Gastroesophageal sphincter (tissue), 3 donors: ENCODE data around the gene JUP.

Source experiments
- POLR2A ChIP-seq, 2 donors: fragments of 450-650 bp; IDR thresholded peaks; one replicate each; pipeline ENCODE4 v1.6.1; 2017; ENCODE audit warnings: antibody characterized with exemption in 2 of 2, mild to moderate bottlenecking in 2 of 2, moderate library complexity in 1 of 2
- TF ChIP-seq, protein P1 (sequence below), 4 experiments: fragments of 200-600 bp in 2 of 4; fragments of 450-650 bp in 2 of 4; sonication (generic) in 1 of 4; IDR thresholded peaks; one replicate each; pipeline ENCODE4 v1.5.1; 2017 to 2019; ENCODE audit warnings: antibody characterized with exemption in 4 of 4, mild to moderate bottlenecking in 2 of 4, moderate library complexity in 2 of 4

DNA sequence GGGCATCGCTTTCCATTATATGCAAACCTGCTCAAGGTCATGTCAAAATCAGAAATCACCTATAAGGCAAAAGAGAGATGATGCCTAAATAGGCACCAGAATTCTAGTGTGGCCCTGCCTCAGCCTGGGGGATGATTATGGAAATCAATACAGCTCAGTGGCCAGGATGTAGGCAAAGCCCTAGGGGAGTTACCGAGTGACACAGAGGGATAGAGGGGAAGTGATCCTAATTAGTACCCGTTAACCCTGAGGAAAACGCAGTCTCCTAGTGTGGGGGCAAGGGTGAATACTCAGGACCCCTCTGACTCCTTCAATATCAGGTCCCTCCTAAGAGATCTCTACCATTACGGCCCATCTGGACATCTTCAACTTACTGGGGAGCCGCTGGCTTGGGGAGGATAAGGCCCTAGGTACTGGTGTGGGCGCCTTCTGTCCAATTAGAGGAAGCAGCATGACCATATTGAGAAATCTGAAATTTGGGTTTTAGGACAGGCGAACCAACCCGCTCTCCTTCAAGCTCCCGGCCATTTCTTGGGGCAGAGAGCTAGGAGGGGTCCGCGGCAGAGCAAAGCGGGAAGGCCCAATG is 48.8 kb upstream of the JUP start:
- TF ChIP-seq POLR2A (IDR thresholded peaks at IDR 0.05): no peak
- TF ChIP-seq, protein P1, sequence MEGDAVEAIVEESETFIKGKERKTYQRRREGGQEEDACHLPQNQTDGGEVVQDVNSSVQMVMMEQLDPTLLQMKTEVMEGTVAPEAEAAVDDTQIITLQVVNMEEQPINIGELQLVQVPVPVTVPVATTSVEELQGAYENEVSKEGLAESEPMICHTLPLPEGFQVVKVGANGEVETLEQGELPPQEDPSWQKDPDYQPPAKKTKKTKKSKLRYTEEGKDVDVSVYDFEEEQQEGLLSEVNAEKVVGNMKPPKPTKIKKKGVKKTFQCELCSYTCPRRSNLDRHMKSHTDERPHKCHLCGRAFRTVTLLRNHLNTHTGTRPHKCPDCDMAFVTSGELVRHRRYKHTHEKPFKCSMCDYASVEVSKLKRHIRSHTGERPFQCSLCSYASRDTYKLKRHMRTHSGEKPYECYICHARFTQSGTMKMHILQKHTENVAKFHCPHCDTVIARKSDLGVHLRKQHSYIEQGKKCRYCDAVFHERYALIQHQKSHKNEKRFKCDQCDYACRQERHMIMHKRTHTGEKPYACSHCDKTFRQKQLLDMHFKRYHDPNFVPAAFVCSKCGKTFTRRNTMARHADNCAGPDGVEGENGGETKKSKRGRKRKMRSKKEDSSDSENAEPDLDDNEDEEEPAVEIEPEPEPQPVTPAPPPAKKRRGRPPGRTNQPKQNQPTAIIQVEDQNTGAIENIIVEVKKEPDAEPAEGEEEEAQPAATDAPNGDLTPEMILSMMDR (IDR thresholded peaks at IDR 0.05): no peak
